Measurements from ENCODE around the gene CMIP.
A peak's percentile ranks its signal among the peaks of the same experiment; 100 is the strongest.

Gene CMIP

GRCh38 chr16:81610936-81611335 lies 166.3 kb downstream of the CMIP start:
- DNase-seq: no peak

- DNase-seq: no peak
These were observed 167.1 kb downstream of the CMIP start for GRCh38 chr16:81611721-81612120.

- DNase-seq: no peak
These were observed 167.9 kb downstream of the CMIP start for GRCh38 chr16:81612351-81613163.

GRCh38 chr16:81614171-81614570 lies 169.6 kb downstream of the CMIP start:
- no peak for DNase-seq

GRCh38 chr16:81614654-81615359 lies 170.2 kb downstream of the CMIP start:
- DNase-seq: no peak

GRCh38 chr16:81615411-81615810 lies 170.8 kb downstream of the CMIP start:
- DNase-seq: no peak

- no peak for DNase-seq
These were observed 171.2 kb downstream of the CMIP start for GRCh38 chr16:81615833-81616232.

- DNase-seq: peak; percentile 81
These were observed 171.9 kb downstream of the CMIP start for GRCh38 chr16:81616321-81617020.

- DNase-seq: no peak
These were observed 172.4 kb downstream of the CMIP start for GRCh38 chr16:81617021-81617346.

GRCh38 chr16:81618187-81618586 lies 173.6 kb downstream of the CMIP start:
- no peak for DNase-seq

- DNase-seq: no peak
These were observed 174.1 kb downstream of the CMIP start for GRCh38 chr16:81618661-81619060.

- no peak for DNase-seq
These were observed 175.4 kb downstream of the CMIP start for GRCh38 chr16:81620029-81620428.

- no peak for DNase-seq
These were observed 176.2 kb downstream of the CMIP start for GRCh38 chr16:81620796-81621195.

GRCh38 chr16:81621496-81621895 lies 176.9 kb downstream of the CMIP start:
- DNase-seq: no peak

GRCh38 chr16:81623365-81624102 lies 178.9 kb downstream of the CMIP start:
- peak; percentile 90 for DNase-seq

- DNase-seq: peak; percentile 63
These were observed 179.8 kb downstream of the CMIP start for GRCh38 chr16:81624403-81624759.

- peak; percentile 95 for DNase-seq
These were observed 180.3 kb downstream of the CMIP start for GRCh38 chr16:81624760-81625543.

- DNase-seq: peak; percentile 57
These were observed 181.0 kb downstream of the CMIP start for GRCh38 chr16:81625544-81626153.

- DNase-seq: no peak
These were observed 181.6 kb downstream of the CMIP start for GRCh38 chr16:81626181-81626674.

GRCh38 chr16:81627024-81627423 lies 182.4 kb downstream of the CMIP start:
- no peak for DNase-seq

GRCh38 chr16:81627729-81628244 lies 183.2 kb downstream of the CMIP start:
- no peak for DNase-seq

Measured in hematopoietic multipotent progenitor cell treated with erythropoietin and hydrocortisone succinate and interleukin-3 and kit ligand, for 4 days (in vitro differentiated cells).